Neuronal stem cell (in vitro differentiated cells): ENCODE measurements around the gene EPB41L4A.

Source experiments
- DNase-seq: peaks from one replicate; pipeline ENCODE4 v3.0.0-alpha.2; 2013; ENCODE audit warnings: low spot score
- H2AFZ ChIP-seq: one replicate; pipeline ENCODE4 v1.6.1; 2013; ENCODE audit warnings: mild to moderate bottlenecking, low read length, inconsistent platforms
- H2AK5ac ChIP-seq: 2 replicates; pipeline ENCODE4 v1.6.1; 2013; ENCODE audit warnings: low read depth, mild to moderate bottlenecking, inconsistent platforms, low read length, moderate library complexity, mixed read lengths
- H2BK120ac ChIP-seq: 2 replicates; pipeline ENCODE4 v1.6.1; 2013; ENCODE audit warnings: low read depth, mild to moderate bottlenecking, inconsistent platforms, low read length, moderate library complexity, mixed read lengths
- H2BK12ac ChIP-seq: one replicate; pipeline ENCODE4 v1.6.1; 2013; ENCODE audit warnings: low read length, inconsistent platforms
- H2BK15ac ChIP-seq: 2 replicates; pipeline ENCODE4 v1.6.1; 2013; ENCODE audit warnings: mild to moderate bottlenecking, low read length, inconsistent platforms, mixed read lengths
- H2BK5ac ChIP-seq: one replicate; pipeline ENCODE4 v1.6.1; 2013; ENCODE audit warnings: inconsistent platforms, mild to moderate bottlenecking, low read length, moderate library complexity
- H3K14ac ChIP-seq: one replicate; pipeline ENCODE4 v1.6.1; 2013; ENCODE audit warnings: low read length, inconsistent platforms
- H3K18ac ChIP-seq: 2 replicates; pipeline ENCODE4 v1.6.1; 2013; ENCODE audit warnings: low read length, inconsistent platforms
- H3K23ac ChIP-seq: 2 replicates; pipeline ENCODE4 v1.6.1; 2013; ENCODE audit warnings: low read depth, mild to moderate bottlenecking, mixed read lengths, low read length, inconsistent platforms; ENCODE audit not compliant: poor library complexity
- H3K27ac ChIP-seq: replicated peaks from 3 replicates; pipeline ENCODE4 v1.5.1; 2013; ENCODE audit warnings: low read length, inconsistent platforms
- H3K27me3 ChIP-seq, 3 experiments: 2 replicates each; pipeline ENCODE4 v1.6.1; 2013; ENCODE audit warnings: low read length in 3 of 3, mild to moderate bottlenecking in 2 of 3, inconsistent platforms in 1 of 3, low read depth in 1 of 3, mixed read lengths in 1 of 3, moderate library complexity in 1 of 3; ENCODE audit not compliant: control insufficient read depth in 3 of 3, insufficient read depth in 3 of 3
- H3K36me3 ChIP-seq, 2 donors: replicated peaks in 1 of 2; 2 replicates each; pipeline ENCODE4 v1.6.1; 2013; ENCODE audit warnings: low read length in 2 of 2; ENCODE audit not compliant: control insufficient read depth in 2 of 2, insufficient read depth in 2 of 2
- H3K4ac ChIP-seq: 2 replicates; pipeline ENCODE4 v1.6.1; 2013; ENCODE audit warnings: inconsistent platforms, mild to moderate bottlenecking, low read length, moderate library complexity
- H3K4me1 ChIP-seq, 2 donors: 1 replicate in 1 of 2; 2 replicates in 1 of 2; pipeline ENCODE4 v1.6.1; 2013; ENCODE audit warnings: low read length in 2 of 2, low read depth in 1 of 2; ENCODE audit not compliant: control insufficient read depth in 2 of 2, insufficient read depth in 1 of 2
- H3K4me2 ChIP-seq: one replicate; pipeline ENCODE4 v1.6.1; 2013; ENCODE audit warnings: mild to moderate bottlenecking, low read length, inconsistent platforms; ENCODE audit not compliant: insufficient read depth, poor library complexity, severe bottlenecking
- H3K4me3 ChIP-seq, 2 donors: 2 replicates each; pipeline ENCODE4 v1.5.1; 2013; ENCODE audit warnings: low read length in 2 of 2, mild to moderate bottlenecking in 2 of 2, inconsistent platforms in 1 of 2, moderate library complexity in 1 of 2
- H3K79me1 ChIP-seq: one replicate; pipeline ENCODE4 v1.6.1; 2013; ENCODE audit warnings: low read depth, mild to moderate bottlenecking, inconsistent platforms, low read length, moderate library complexity
- H3K9ac ChIP-seq: one replicate; pipeline ENCODE4 v1.6.1; 2013; ENCODE audit warnings: mild to moderate bottlenecking, low read depth, low read length, inconsistent platforms; ENCODE audit not compliant: poor library complexity
- H3K9me3 ChIP-seq, 2 donors: replicated peaks in 1 of 2; 2 replicates each; pipeline versions ENCODE3 to v1.6.1; 2013; ENCODE audit warnings: low read length in 2 of 2, mild to moderate bottlenecking in 2 of 2, inconsistent platforms in 1 of 2, low read depth in 1 of 2, mixed read lengths in 1 of 2, moderate library complexity in 1 of 2; ENCODE audit not compliant: control insufficient read depth in 2 of 2, insufficient read depth in 1 of 2
- H4K8ac ChIP-seq: one replicate; pipeline ENCODE4 v1.6.1; 2013; ENCODE audit warnings: low read depth, mild to moderate bottlenecking, inconsistent platforms, low read length, moderate library complexity
- H4K91ac ChIP-seq: one replicate; pipeline ENCODE4 v1.6.1; 2013; ENCODE audit warnings: low read length, low read depth, mild to moderate bottlenecking, inconsistent platforms; ENCODE audit not compliant: poor library complexity
- WGBS, 2 donors: extraction: QIAGEN DNeasy Blood & Tissue Kit; methylation state at CpG; one replicate each; pipeline ENCODE4 v1.1.7; 2013; ENCODE audit warnings: missing lambda C conversion rate in 2 of 2, mixed read lengths in 1 of 2; ENCODE audit not compliant: insufficient read length in 2 of 2, insufficient replicate concordance in 1 of 2; ENCODE audit errors: extremely low coverage in 2 of 2; 5-methylcytosine and 5-hydroxymethylcytosine counted together

The EPB41L4A gene

GRCh38 chr5:112342389-112342788, 76.7 kb downstream of the EPB41L4A start:
- DNase-seq: no peak

GRCh38 chr5:112339761-112340160, 79.3 kb downstream of the EPB41L4A start:
- H3K18ac ChIP-seq: no peak overlapping the region
- no peak overlapping the region for H2BK5ac ChIP-seq
- H4K91ac ChIP-seq: no peak overlapping the region
- H3K9me3 ChIP-seq: no peaks in the 10 kb centered on the region
- no peak overlapping the region for H3K4me3 ChIP-seq
- H2BK15ac ChIP-seq: no peak overlapping the region
- no CpG with 5 or more reads among the region's 8 CpGs for WGBS, 2 donors
- H3K36me3 ChIP-seq: no peaks in the 10 kb centered on the region
- H3K9ac ChIP-seq: no peak overlapping the region
- no peak overlapping the region for H2BK120ac ChIP-seq
- no peak overlapping the region for H3K27ac ChIP-seq
- no peak overlapping the region for H3K23ac ChIP-seq
- no peak overlapping the region for H3K4ac ChIP-seq
- H2AK5ac ChIP-seq: no peak overlapping the region
- H3K4me1 ChIP-seq: peaks cover 6 to 7% of the 10 kb centered on the region in 2 donors
- H3K4me2 ChIP-seq: no peak overlapping the region
- DNase-seq: no peak
- no peak overlapping the region for H2BK12ac ChIP-seq
- H3K79me1 ChIP-seq: no peaks in the 10 kb centered on the region
- no peak overlapping the region for H3K14ac ChIP-seq
- H4K8ac ChIP-seq: no peak overlapping the region
- H2AFZ ChIP-seq: no peak overlapping the region
- no peaks in the 10 kb centered on the region for H3K27me3 ChIP-seq

More at GRCh38 chr5:112342389-112342788, 76.7 kb downstream of the EPB41L4A start:
- H4K8ac ChIP-seq: no peak overlapping the region
- H3K14ac ChIP-seq: no peak overlapping the region
- H3K79me1 ChIP-seq: no peaks in the 10 kb centered on the region
- no peaks in the 10 kb centered on the region for H3K36me3 ChIP-seq
- H2BK5ac ChIP-seq: no peak overlapping the region
- H3K23ac ChIP-seq: no peak overlapping the region
- no peak overlapping the region for H3K9ac ChIP-seq
- no peaks in the 10 kb centered on the region for H3K27me3 ChIP-seq
- no CpG with 5 or more reads among the region's 3 CpGs for WGBS, 2 donors
- no peak overlapping the region for H3K4ac ChIP-seq
- H2BK120ac ChIP-seq: no peak overlapping the region
- no peak overlapping the region for H2BK12ac ChIP-seq
- H2AK5ac ChIP-seq: no peak overlapping the region
- H3K27ac ChIP-seq: no peak overlapping the region
- no peak overlapping the region for H4K91ac ChIP-seq
- no peaks in the 10 kb centered on the region for H3K9me3 ChIP-seq
- H3K4me1 ChIP-seq: peaks cover 6 to 7% of the 10 kb centered on the region in 2 donors
- H3K4me3 ChIP-seq: no peak overlapping the region
- no peak overlapping the region for H2BK15ac ChIP-seq
- H2AFZ ChIP-seq: no peak overlapping the region
- no peak overlapping the region for H3K4me2 ChIP-seq
- H3K18ac ChIP-seq: no peak overlapping the region

- Histone ChIP-seq H2AK5ac (no peak overlapping the region), H3K27ac (no peak overlapping the region), H3K18ac (no peak overlapping the region), H3K9me3 (no peaks in the 10 kb centered on the region), H3K9ac (no peak overlapping the region), H2BK5ac (no peak overlapping the region), H3K4ac (no peak overlapping the region), H3K4me1 (peaks cover 6 to 8% of the 10 kb centered on the region in 2 donors), H3K27me3 (no peaks in the 10 kb centered on the region), H2BK15ac (no peak overlapping the region), H4K91ac (no peak overlapping the region), H3K36me3 (no peaks in the 10 kb centered on the region), H3K4me3 (no peak overlapping the region), H2AFZ (no peak overlapping the region), H2BK12ac (no peak overlapping the region), H3K79me1 (no peaks in the 10 kb centered on the region), H2BK120ac (no peak overlapping the region), H4K8ac (no peak overlapping the region), H3K23ac (no peak overlapping the region), H3K4me2 (no peak overlapping the region), H3K14ac (no peak overlapping the region)
- DNase-seq: no peak
- WGBS, 2 donors: no CpG with 5 or more reads among the region's 5 CpGs
Measured at GRCh38 chr5:112338681-112339337, 80.3 kb downstream of the EPB41L4A start.

- no peak for DNase-seq
- no peak overlapping the region for H3K14ac ChIP-seq
- no peak overlapping the region for H2BK15ac ChIP-seq
- no peaks in the 10 kb centered on the region for H3K79me1 ChIP-seq
- no peak overlapping the region for H3K4me2 ChIP-seq
- H3K9me3 ChIP-seq: no peaks in the 10 kb centered on the region
- no peaks in the 10 kb centered on the region for H3K27me3 ChIP-seq
- no peak overlapping the region for H4K8ac ChIP-seq
- no peak overlapping the region for H3K18ac ChIP-seq
- peaks cover 16 to 32% of the 10 kb centered on the region in 2 donors for H3K4me1 ChIP-seq
- peak overlapping the region; percentile 15 for H2AFZ ChIP-seq
- H3K4ac ChIP-seq: no peak overlapping the region
- H2BK5ac ChIP-seq: no peak overlapping the region
- H2BK120ac ChIP-seq: no peak overlapping the region
- H3K27ac ChIP-seq: no peak overlapping the region
- H2AK5ac ChIP-seq: no peak overlapping the region
- WGBS, 2 donors: no CpG with 5 or more reads among the region's 5 CpGs
- no peak overlapping the region for H3K9ac ChIP-seq
- no peaks in the 10 kb centered on the region for H3K36me3 ChIP-seq
- H3K23ac ChIP-seq: no peak overlapping the region
- H3K4me3 ChIP-seq: peak overlapping the region in 1 of 2 donors; percentile 10
- no peak overlapping the region for H2BK12ac ChIP-seq
- H4K91ac ChIP-seq: no peak overlapping the region
Measured at GRCh38 chr5:112333331-112333781, 85.7 kb downstream of the EPB41L4A start.
